ENCODE results near the gene BPIFB2.

- no peak for TF ChIP-seq PAX5 (IDR thresholded peaks at IDR 0.05; ENCODE audit: insufficient read depth, low read length, severe bottlenecking)
- no peak for TF ChIP-seq POLR2A (IDR thresholded peaks at IDR 0.05; ENCODE audit: low read depth, low read length)
Observed at GRCh38 chr20:33033381-33033780, 25.9 kb downstream of the BPIFB2 start.
